ENCODE measurements around the gene TAF3. TPM values are rescaled to one million over a fixed set of nuclear protein-coding genes. Genes with fewer than 3 reads are reported as not detected.

TAF3 gene
- total and polyA plus RNA-seq, 8 donors = 7.0 to 10.4 (median 9.2) TPM

DNA sequence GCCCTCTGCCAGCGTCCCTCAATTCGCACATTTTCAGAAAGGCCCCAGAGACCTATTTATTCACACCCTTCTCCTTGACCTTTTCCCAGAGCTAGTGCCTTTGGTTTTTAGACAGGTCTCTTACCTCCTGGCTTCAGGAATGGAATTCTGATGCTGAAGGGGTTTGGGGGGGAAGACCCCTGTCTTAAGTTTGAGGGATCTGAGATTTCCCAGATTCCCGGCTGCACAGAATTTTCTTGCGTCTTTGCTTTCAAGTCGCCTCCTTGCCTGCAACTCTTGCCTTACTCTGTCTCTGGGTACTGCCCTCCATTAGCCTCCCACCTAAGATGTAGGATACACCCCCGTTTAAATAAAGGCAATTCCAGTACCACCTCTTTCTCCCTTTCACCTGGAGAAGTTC, 238.1 kb downstream of the TAF3 start:
- Histone ChIP-seq H3K4me1 (peaks cover 0 to 74% of the 10 kb centered on the region in 2 donors), H3K9me3 (no peaks in the 10 kb centered on the region), H3K27ac (peak overlapping the region; percentile 56 to 77), H3K4me3 (peak overlapping the region; percentile 23 to 51), H3K36me3 (no peaks in the 10 kb centered on the region), H3K27me3 (peaks cover 80 to 100% of the 10 kb centered on the region in 2 donors)
- ATAC-seq = no peak
- no peak for DNase-seq
- TF ChIP-seq, protein P1, sequence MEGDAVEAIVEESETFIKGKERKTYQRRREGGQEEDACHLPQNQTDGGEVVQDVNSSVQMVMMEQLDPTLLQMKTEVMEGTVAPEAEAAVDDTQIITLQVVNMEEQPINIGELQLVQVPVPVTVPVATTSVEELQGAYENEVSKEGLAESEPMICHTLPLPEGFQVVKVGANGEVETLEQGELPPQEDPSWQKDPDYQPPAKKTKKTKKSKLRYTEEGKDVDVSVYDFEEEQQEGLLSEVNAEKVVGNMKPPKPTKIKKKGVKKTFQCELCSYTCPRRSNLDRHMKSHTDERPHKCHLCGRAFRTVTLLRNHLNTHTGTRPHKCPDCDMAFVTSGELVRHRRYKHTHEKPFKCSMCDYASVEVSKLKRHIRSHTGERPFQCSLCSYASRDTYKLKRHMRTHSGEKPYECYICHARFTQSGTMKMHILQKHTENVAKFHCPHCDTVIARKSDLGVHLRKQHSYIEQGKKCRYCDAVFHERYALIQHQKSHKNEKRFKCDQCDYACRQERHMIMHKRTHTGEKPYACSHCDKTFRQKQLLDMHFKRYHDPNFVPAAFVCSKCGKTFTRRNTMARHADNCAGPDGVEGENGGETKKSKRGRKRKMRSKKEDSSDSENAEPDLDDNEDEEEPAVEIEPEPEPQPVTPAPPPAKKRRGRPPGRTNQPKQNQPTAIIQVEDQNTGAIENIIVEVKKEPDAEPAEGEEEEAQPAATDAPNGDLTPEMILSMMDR (IDR thresholded peaks at IDR 0.05) = no peak
- intact Hi-C loops (cut with DNase I) = no loop called here

DNA sequence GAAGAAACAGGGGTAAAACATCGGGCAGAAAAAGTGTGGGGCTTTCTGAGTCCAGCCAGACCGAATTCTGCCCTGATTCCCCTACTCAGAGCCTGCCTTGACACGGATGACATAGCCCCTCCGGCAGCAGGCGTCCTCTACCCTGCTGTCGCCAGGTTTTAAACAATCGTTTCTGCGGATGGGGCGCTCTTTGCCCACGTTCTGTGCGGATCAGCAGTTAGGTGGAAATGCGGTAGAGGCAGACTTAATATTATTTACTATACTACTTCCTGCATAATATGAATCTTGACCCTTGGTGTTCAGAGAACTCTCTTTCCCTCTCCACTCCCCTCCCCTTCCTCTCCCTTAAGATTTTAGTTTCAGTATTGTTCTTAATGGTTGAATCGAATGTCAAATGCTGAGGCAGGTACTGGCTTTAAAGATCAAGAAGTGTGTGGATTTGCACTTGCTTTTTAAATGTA, 238.6 kb downstream of the TAF3 start:
- intact Hi-C loops (cut with DNase I) = no loop called here
- Histone ChIP-seq H3K4me3 (peak overlapping the region; percentile 12 to 51), H3K4me1 (peaks cover 0 to 68% of the 10 kb centered on the region in 2 donors), H3K27ac (peak overlapping the region; percentile 56 to 77), H3K27me3 (peaks cover 77 to 100% of the 10 kb centered on the region in 2 donors), H3K9me3 (no peaks in the 10 kb centered on the region), H3K36me3 (no peaks in the 10 kb centered on the region)
- no peak for ATAC-seq
- TF ChIP-seq, protein P1 (IDR thresholded peaks at IDR 0.05) = no peak
- no peak for DNase-seq

DNA sequence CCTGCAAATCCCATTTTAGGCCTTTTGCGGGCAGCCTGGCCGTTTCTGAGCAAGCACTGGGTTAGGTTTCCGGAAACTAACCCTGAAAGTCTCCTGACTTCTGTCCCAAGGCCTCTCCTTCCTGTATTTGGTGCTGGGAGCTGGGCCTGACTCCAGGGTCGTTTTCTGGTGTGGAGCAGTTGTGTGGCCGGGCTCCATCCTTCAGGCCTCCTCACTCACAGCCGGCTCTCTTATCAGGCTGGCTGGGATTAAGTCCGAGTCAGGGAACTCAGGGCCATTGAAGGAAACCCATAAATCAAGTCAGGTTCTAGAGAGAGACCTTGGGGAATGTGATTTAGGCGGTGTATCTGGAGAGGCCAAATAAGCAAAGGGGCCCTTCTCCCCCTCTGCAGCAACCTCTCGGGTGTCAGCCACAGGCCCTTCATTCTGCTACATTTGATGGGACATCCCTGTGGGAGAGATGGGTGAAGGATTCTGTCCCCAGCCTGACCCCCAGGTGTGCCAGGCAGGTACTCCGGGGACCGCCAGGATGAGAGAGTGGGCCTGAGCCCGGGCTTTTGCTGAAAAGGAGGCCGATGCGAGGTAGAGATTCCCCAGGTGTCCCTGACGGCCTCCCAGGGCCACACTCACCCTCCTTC, 239.4 kb downstream of the TAF3 start:
- ATAC-seq = no peak
- peaks cover 77 to 100% of the 10 kb centered on the region in 2 donors for H3K27me3 ChIP-seq
- peaks cover 0 to 62% of the 10 kb centered on the region in 2 donors for H3K4me1 ChIP-seq
- TF ChIP-seq, protein P1 (IDR thresholded peaks at IDR 0.05) = no peak
- H3K9me3 ChIP-seq = no peaks in the 10 kb centered on the region
- intact Hi-C loops (cut with DNase I) = no loop called here
- H3K36me3 ChIP-seq = no peaks in the 10 kb centered on the region
- H3K4me3 ChIP-seq = peak overlapping the region in 1 of 2 donors; percentile 51
- peak overlapping the region in 1 of 2 donors; percentile 77 for H3K27ac ChIP-seq
- no peak for DNase-seq

DNA sequence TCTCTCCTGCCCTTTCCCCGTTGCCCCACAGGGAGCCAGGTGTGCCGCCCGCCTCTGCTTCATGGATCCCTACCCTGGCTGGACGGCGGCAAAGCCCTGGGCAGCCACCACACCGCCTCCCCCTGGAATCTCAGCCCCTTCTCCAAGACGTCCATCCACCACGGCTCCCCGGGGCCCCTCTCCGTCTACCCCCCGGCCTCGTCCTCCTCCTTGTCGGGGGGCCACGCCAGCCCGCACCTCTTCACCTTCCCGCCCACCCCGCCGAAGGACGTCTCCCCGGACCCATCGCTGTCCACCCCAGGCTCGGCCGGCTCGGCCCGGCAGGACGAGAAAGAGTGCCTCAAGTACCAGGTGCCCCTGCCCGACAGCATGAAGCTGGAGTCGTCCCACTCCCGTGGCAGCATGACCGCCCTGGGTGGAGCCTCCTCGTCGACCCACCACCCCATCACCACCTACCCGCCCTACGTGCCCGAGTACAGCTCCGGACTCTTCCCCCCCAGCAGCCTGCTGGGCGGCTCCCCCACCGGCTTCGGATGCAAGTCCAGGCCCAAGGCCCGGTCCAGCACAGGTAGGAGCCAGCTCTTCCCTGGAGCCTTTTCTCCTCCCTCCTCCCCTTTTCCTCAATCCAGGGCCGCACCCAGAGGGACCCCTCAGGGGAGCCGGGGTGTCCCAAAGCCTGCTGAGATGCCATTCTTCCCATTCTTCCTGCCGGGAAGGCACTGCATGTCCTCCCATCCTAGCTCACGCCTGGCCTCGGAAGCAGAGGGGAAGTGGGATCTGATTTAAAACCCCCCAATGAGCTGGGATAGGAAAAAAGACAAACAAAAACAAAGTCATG, 240.2 kb downstream of the TAF3 start:
- TF ChIP-seq, protein P1 (IDR thresholded peaks at IDR 0.05) = no peak
- Histone ChIP-seq H3K4me3 (no peak overlapping the region), H3K9me3 (no peaks in the 10 kb centered on the region), H3K27me3 (peaks cover 77 to 100% of the 10 kb centered on the region in 2 donors), H3K27ac (peak overlapping the region in 1 of 2 donors; percentile 18), H3K4me1 (peaks cover 0 to 57% of the 10 kb centered on the region in 2 donors), H3K36me3 (no peaks in the 10 kb centered on the region)
- intact Hi-C loops (cut with DNase I) = no loop called here
- DNase-seq = no peak
- ATAC-seq = no peak

Data from left lung (tissue), 10 donors.